Stimulated activated effector memory CD8-positive, alpha-beta T cell treated with anti-CD3 and anti-CD28 coated beads, Interleukin-12 subunit alpha, Interleukin-12 subunit beta, amount 100 ng/mL, for 72 hours (primary cell): Measurements from ENCODE around the gene BAHCC1.
A peak's percentile ranks its signal among the peaks of the same experiment; 100 is the strongest.

Source experiments
- ATAC-seq: fragments of 150-1000 bp; cut with Tn5 transposase; 2 replicates; pipeline ENCODE4 v1.10.0; 2021
- DNase-seq, 2 donors: peaks; one replicate each; pipeline ENCODE4 v3.0.0; 2021 to 2022; ENCODE audit warnings: low spot score in 2 of 2
- H3K27ac Mint-ChIP-seq: one replicate; pipeline ENCODE4 v1.8.0; 2022; ENCODE audit warnings: mild to moderate bottlenecking, mixed read lengths
- H3K36me3 Mint-ChIP-seq: one replicate; pipeline ENCODE4 v1.8.0; 2022; ENCODE audit warnings: mild to moderate bottlenecking, mixed read lengths
- H3K4me1 Mint-ChIP-seq: one replicate; pipeline ENCODE4 v1.8.0; 2022; ENCODE audit warnings: mixed read lengths
- H3K4me3 Mint-ChIP-seq: one replicate; pipeline ENCODE4 v1.8.0; 2022; ENCODE audit warnings: mild to moderate bottlenecking, mixed read lengths
- H3K9me3 Mint-ChIP-seq: one replicate; pipeline ENCODE4 v1.8.0; 2022; ENCODE audit warnings: mixed read lengths

The BAHCC1 gene

DNA sequence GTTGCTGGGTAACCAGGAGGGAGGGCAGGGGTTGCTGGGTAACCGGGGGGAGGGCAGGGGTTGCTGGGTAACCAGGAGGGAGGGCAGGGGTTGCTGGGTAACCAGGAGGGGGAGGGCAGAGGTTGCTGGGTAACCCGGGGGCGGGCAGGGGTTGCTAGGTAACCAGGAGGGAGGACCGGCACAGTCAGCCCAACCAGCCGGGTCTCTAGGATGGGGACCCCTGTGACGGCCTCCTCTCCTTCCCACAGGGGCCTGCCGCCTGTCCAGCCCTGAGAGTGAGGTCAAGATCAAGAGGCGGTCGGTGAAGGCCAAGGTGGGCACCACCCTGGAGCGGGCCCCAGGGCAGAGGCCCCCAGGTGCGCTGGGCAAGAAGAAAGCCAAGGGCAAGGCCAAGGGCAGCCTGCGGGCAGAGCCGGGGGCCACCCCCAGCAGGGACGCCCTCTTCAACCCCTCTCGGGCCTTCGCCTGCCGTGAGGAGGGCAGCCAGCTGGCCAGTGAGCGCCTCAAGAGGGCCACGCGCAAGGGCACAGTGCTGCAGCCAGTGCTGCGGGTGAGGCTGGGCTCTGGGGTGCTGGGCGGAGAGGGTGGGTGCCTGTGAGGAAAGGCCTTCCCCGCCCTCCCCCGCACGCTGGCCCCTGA, 62.8 kb downstream of the BAHCC1 start:
- Mint-ChIP-seq H3K4me3 (no peak overlapping the region), H3K4me1 (peaks cover 5% of the 10 kb centered on the region), H3K36me3 (no peaks in the 10 kb centered on the region), H3K27ac (no peak overlapping the region), H3K9me3 (no peaks in the 10 kb centered on the region)
- ATAC-seq: no peak
- no peak for DNase-seq

DNA sequence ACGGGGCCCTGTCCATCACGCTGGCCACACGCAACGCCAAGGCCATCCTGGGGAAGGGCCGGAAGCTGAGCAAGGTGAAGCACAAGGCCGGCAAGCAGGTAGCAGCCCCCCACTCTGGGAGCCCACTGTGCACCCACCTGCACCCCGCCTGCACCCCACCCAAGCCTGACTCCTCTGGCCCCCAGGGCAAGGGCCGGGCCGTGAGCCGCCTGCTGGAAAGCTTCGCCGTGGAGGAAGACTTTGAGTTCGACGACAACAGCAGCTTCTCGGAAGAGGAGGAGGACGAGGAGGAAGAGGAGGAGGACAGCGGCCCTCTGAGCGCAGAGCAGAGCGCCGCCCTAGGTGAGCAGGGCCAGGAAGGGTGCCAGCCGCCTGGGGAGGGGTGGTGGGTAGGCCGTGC, 63.4 kb downstream of the BAHCC1 start:
- no peaks in the 10 kb centered on the region for H3K4me1 Mint-ChIP-seq
- no peaks in the 10 kb centered on the region for H3K9me3 Mint-ChIP-seq
- no peak overlapping the region for H3K27ac Mint-ChIP-seq
- no peaks in the 10 kb centered on the region for H3K36me3 Mint-ChIP-seq
- ATAC-seq (no peak), DNase-seq (no peak)
- no peak overlapping the region for H3K4me3 Mint-ChIP-seq

DNA sequence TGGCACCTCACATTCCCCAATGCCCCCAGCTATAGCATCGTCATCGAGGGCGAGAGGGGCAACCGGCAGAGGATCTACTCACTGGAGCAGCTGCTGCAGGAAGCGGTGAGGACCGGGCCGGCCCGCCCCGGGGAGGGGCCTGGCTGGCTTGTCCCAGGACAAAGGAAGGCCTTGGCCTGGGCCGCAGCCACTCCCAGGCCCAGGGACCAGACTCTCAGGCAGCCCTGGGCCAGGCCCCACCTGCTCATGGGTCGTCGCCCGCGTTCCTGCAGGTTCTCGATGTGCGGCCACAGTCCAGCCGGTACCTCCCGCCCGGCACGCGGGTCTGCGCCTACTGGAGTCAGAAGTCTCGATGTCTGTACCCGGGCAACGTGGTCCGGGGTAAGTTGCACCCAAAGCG, 64.0 kb downstream of the BAHCC1 start:
- Mint-ChIP-seq H3K27ac (no peak overlapping the region), H3K4me1 (no peaks in the 10 kb centered on the region), H3K36me3 (no peaks in the 10 kb centered on the region), H3K9me3 (no peaks in the 10 kb centered on the region), H3K4me3 (no peak overlapping the region)
- DNase-seq (no peak), ATAC-seq (no peak)

DNA sequence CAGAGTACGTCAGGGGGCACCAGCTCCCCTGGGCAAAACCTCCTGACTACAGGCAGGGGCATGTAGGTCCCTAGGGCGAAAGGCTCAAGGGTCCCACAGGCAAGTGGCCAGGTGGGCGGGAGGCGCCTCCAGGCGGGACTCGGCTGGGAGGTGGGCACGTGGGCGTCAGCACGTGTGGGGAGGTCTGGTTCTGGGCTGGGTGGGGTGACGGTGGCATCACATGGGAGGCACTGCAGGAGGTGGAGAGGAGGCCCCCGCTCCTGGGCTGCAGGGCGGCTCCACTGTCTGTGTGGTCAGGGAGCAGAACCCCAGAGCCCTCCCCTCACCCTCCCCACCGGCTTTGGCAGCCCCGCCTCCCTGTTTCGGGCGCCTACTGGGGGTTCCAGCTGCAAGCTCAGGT, 64.6 kb downstream of the BAHCC1 start:
- Mint-ChIP-seq H3K4me3 (no peak overlapping the region), H3K27ac (no peak overlapping the region), H3K36me3 (no peaks in the 10 kb centered on the region), H3K4me1 (no peaks in the 10 kb centered on the region), H3K9me3 (no peaks in the 10 kb centered on the region)
- DNase-seq (no peak), ATAC-seq (no peak)

DNA sequence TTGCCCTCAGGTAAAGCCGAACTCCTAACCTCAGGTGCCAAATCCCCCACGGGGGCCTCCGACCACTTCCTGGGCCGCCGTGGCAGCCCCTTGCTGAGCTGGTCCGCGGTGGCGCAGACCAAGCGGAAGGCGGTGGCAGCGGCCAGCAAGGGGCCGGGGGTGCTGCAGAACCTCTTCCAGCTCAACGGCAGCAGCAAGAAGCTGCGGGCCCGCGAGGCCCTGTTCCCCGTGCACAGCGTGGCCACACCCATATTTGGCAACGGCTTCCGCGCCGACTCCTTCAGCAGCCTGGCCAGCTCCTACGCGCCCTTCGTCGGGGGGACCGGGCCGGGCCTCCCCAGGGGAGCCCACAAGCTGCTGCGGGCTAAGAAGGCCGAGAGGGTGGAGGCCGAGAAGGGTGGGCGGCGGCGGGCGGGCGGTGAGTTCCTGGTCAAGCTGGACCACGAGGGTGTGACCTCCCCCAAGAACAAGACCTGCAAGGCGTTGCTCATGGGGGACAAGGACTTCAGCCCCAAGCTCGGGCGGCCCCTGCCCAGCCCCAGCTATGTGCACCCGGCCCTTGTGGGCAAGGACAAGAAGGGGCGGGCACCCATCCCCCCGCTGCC, 65.7 kb downstream of the BAHCC1 start:
- Mint-ChIP-seq H3K9me3 (no peaks in the 10 kb centered on the region), H3K4me3 (no peak overlapping the region), H3K4me1 (no peaks in the 10 kb centered on the region), H3K27ac (no peak overlapping the region), H3K36me3 (no peaks in the 10 kb centered on the region)
- no peak for ATAC-seq
- no peak for DNase-seq

DNA sequence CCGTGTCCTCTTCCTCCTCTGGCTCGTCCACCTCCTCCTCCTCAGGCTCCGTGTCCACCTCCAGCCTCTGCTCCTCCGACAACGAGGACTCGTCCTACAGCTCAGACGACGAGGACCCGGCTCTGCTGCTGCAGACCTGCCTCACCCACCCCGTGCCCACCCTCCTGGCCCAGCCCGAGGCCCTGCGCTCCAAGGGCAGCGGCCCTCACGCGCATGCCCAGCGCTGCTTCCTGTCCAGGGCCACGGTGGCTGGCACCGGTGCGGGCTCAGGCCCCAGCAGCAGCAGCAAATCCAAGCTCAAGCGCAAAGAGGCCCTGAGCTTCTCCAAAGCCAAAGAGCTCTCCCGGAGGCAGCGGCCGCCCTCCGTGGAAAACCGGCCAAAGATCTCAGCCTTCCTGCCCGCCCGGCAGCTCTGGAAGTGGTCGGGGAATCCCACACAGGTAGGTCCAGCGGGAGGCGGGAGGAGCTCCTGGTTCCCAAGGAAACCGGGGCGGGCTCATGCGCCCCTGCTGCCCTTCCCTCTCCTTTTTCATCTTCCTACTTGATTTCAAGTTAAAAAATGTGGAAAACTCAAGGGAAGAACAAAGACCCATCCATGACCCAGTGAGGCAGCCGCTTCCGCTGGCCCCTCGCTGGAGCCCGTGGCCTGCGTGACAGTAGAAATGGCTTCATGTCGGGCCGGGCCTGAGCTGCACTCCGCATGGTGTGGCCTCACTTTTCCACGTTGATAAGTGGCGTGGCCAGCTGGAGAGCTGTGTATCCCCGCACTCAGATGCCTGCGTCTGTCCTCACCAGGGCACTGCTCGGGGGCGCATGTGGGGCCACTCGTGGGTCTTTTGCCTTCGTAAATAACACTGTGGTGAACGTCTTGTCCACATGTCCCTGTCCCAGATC, 66.6 kb downstream of the BAHCC1 start:
- DNase-seq (no peak), ATAC-seq (no peak)
- H3K4me3 Mint-ChIP-seq: no peak overlapping the region
- no peak overlapping the region for H3K27ac Mint-ChIP-seq
- H3K36me3 Mint-ChIP-seq: no peaks in the 10 kb centered on the region
- H3K9me3 Mint-ChIP-seq: no peaks in the 10 kb centered on the region
- no peaks in the 10 kb centered on the region for H3K4me1 Mint-ChIP-seq

DNA sequence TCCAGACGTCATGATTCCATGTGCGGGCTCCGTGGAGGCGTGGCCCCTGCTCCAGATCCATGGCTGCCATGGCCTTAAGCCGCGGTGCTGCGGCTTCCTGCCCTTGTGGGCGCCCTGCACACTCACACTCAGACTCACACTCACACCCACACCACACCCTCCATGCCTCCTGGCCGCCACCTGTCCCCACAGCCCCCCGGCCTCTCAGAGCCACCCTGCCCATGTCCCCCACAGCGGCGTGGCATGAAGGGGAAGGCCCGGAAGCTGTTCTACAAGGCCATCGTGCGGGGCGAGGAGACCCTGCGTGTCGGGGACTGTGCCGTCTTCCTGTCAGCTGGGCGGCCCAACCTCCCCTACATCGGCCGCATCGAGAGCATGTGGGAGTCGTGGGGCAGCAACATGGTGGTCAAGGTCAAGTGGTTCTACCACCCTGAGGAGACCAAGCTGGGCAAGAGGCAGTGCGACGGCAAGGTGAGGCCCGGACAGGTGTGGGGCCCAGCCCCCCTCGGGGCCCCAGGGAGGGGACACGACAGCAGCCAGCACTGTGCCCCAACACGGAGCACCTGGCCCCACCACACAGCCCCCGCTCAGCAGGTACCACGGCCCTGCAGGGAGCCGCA, 67.4 kb downstream of the BAHCC1 start:
- no peak overlapping the region for H3K27ac Mint-ChIP-seq
- DNase-seq (no peak), ATAC-seq (peak; percentile 19)
- H3K36me3 Mint-ChIP-seq: no peaks in the 10 kb centered on the region
- no peaks in the 10 kb centered on the region for H3K9me3 Mint-ChIP-seq
- no peaks in the 10 kb centered on the region for H3K4me1 Mint-ChIP-seq
- H3K4me3 Mint-ChIP-seq: no peak overlapping the region

DNA sequence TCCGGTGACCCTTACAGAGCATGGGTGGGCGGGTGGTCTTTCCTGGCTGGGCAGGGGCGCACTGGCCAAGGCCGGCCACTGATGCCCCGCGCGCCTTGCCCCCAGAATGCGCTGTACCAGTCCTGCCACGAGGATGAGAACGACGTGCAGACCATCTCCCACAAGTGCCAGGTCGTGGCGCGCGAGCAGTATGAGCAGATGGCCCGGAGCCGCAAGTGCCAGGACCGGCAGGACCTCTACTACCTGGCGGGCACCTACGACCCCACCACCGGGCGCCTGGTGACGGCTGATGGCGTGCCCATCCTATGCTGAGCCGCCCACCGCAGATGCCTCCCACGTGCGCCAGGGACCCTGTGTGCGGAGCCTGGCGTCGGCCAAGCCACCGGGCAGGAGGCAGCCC, 68.2 kb downstream of the BAHCC1 start:
- H3K4me3 Mint-ChIP-seq: no peak overlapping the region
- no peak for ATAC-seq

DNA sequence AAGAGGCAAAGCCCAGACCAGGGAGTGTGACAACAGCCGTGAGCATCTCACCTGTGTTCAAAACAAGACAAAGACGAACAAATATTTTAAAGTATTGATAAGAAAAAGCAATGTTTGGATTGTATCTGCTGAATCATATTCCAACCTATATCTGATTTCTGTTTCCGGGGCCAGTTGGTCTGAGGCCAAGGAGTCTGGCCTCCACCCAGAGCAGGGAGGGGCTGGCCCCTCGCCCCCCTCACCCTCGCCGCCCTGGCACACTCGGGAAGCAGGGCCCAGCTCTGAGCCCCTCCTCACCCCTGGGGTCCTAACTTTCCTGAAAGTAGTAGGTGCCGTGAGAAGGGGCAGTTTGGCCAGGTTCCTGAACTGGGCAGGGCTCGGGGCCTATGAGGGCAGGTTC, 69.3 kb downstream of the BAHCC1 start:
- H3K4me1 Mint-ChIP-seq: no peaks in the 10 kb centered on the region
- no peaks in the 10 kb centered on the region for H3K36me3 Mint-ChIP-seq
- no peak overlapping the region for H3K27ac Mint-ChIP-seq
- no peak for DNase-seq
- H3K4me3 Mint-ChIP-seq: no peak overlapping the region
- no peak for ATAC-seq
- H3K9me3 Mint-ChIP-seq: no peaks in the 10 kb centered on the region

More for the DNA sequence above, 68.2 kb downstream of the BAHCC1 start:
- no peak overlapping the region for H3K27ac Mint-ChIP-seq
- no peaks in the 10 kb centered on the region for H3K9me3 Mint-ChIP-seq
- no peaks in the 10 kb centered on the region for H3K36me3 Mint-ChIP-seq
- H3K4me1 Mint-ChIP-seq: no peaks in the 10 kb centered on the region
- DNase-seq: no peak

DNA sequence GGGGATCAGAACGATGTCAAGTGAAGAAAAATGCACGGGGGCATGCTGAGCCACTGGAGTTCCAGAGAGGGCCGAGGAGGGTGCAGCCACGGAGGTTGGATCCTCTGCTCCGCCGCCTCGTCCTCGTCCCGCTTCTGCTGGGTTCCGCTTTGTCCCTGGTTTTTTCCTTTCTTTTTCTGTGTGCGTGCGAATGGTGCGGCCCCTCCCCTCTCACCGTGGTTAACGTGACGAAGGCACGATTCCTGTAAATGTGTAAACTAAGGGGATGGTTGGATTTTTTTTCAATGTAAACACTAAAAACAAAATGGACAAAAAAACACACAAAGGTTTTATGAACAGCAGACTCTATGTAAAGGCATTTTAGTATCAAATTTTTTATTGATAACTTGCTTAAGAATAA, 70.7 kb downstream of the BAHCC1 start:
- Mint-ChIP-seq H3K36me3 (no peaks in the 10 kb centered on the region), H3K27ac (no peak overlapping the region), H3K4me3 (no peak overlapping the region), H3K9me3 (no peaks in the 10 kb centered on the region), H3K4me1 (no peaks in the 10 kb centered on the region)
- no peak for DNase-seq
- no peak for ATAC-seq

DNA sequence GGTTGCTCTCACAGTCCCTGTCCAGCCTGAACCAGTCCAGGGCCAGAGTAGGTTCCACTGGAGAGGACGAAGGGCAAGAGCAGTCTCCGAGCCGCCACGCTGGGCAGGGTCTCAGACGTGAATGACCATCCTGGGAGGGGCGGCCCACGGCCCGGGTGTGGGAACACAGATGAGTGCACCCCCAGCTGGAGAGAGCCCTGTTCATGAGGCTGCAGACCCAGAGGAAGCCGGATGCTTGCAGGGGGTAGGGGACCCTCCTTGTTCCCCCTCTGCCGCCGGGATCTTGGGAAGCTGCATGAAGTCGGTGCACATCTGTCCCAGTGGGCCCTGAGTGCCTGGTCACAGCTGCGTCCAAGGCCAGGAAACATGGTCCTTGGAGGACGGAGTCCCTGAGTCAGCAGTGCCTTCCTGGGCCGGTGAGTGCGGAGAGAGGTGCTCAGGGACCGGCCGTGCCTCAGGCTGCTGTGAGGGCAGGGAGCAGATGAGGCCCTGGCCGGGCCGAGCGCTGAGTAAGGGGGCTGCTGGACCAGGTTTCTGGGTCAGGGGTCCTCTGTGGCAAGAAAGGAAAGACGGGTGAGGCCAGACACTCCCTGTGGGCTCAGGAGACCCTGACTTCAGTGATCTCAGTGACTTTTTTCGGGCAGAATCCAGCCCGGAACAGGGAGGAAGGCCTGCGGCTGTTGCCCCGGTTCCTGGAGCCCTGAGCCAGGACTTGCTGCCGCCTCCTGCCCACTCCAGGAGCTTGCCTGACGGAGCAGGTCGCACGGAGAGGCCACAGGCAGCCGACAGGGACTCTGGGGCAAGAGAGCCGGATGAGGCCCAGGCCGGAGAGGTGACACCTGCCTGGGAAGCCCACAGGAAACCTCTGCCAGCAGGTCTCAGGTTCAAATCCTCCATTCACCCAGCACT, 71.6 kb downstream of the BAHCC1 start:
- ATAC-seq (no peak), DNase-seq (no peak)
- Mint-ChIP-seq H3K4me1 (no peaks in the 10 kb centered on the region), H3K27ac (no peak overlapping the region), H3K36me3 (no peaks in the 10 kb centered on the region), H3K9me3 (no peaks in the 10 kb centered on the region), H3K4me3 (no peak overlapping the region)

DNA sequence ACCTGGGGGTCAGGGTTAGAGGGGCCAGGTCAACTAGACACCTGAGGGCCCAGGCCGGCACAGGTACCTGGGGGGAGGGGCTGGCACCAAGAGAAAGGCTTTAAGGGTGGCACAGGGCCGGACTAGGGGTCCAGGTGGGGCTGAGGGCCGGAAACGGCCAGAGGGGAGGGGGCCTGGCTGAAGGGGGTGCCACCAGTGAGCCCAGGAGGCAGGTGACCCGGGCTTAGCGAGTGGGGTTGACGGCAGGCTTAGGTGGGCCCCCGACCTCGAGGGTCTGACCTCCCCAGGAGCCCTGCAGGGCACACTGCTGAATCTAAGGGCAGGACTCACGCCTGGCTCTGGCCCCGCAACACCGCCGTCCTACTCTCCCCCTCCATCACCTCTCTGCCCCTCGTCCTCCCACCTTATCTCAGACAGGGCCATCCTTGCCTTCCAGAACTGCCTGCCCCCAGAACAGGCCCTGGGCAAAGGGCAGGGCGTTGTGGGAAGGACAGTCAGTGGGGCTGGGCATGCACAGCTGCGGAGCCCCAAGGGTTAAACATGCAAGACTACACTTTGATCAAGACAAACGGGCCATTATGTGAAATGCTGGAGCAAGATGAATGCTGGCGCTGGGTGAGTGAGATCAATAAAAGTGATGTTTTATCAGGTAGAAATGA, 73.0 kb downstream of the BAHCC1 start:
- Mint-ChIP-seq H3K9me3 (no peaks in the 10 kb centered on the region), H3K4me3 (no peak overlapping the region), H3K36me3 (no peaks in the 10 kb centered on the region), H3K27ac (no peak overlapping the region), H3K4me1 (no peaks in the 10 kb centered on the region)
- DNase-seq (no peak), ATAC-seq (no peak)

DNA sequence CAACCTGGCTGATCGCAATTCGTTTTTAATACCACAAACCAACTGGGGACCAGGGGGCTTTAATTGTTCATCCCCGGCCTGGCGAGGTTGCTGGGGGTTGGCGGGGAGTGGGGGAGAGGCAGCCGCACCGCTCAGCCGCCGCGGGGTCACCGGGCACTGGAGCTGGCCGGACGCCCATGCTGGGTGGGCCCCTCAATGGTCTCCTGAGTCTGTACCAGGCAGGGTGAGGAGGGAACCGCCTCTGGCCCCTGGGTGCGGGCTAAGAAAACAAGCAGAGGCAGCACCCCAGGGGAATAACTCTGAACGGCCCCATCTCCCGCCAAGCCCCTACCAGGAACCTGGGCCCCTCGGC, 73.5 kb downstream of the BAHCC1 start:
- H3K9me3 Mint-ChIP-seq: no peaks in the 10 kb centered on the region
- H3K27ac Mint-ChIP-seq: no peak overlapping the region
- no peaks in the 10 kb centered on the region for H3K36me3 Mint-ChIP-seq
- no peak for ATAC-seq
- DNase-seq: no peak
- H3K4me3 Mint-ChIP-seq: no peak overlapping the region
- no peaks in the 10 kb centered on the region for H3K4me1 Mint-ChIP-seq

DNA sequence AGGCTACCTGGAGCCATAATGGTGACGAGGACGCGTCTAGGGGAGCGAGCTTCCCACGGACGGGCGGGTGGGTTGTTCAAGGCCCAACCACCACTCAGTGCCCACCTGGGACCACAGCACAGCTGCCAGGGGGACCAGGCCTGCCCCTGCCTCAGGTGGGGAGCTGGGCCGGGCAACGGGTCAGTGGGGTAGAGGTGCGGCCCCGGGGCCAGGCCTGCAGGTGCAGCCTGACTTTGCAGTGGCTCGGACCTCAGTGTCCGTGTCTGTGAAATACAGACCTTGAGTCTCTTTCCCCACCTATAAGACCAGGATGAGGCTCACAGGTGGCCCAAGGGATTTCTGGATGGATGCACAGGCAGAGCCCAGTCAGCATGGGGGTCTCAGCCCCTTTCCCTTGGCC, 74.0 kb downstream of the BAHCC1 start:
- no peaks in the 10 kb centered on the region for H3K36me3 Mint-ChIP-seq
- no peak overlapping the region for H3K27ac Mint-ChIP-seq
- no peak overlapping the region for H3K4me3 Mint-ChIP-seq
- DNase-seq (no peak), ATAC-seq (no peak)
- H3K4me1 Mint-ChIP-seq: no peaks in the 10 kb centered on the region
- no peaks in the 10 kb centered on the region for H3K9me3 Mint-ChIP-seq
